ENCODE data around the gene YWHAG.
A peak's percentile ranks its signal among the peaks of the same experiment; 100 is the strongest.
"Not testable (repeated sequence)": the region's sequence is repeated elsewhere in the genome, so short reads cannot be mapped to it uniquely, and the experiment has no call there.

Gene YWHAG

DNA sequence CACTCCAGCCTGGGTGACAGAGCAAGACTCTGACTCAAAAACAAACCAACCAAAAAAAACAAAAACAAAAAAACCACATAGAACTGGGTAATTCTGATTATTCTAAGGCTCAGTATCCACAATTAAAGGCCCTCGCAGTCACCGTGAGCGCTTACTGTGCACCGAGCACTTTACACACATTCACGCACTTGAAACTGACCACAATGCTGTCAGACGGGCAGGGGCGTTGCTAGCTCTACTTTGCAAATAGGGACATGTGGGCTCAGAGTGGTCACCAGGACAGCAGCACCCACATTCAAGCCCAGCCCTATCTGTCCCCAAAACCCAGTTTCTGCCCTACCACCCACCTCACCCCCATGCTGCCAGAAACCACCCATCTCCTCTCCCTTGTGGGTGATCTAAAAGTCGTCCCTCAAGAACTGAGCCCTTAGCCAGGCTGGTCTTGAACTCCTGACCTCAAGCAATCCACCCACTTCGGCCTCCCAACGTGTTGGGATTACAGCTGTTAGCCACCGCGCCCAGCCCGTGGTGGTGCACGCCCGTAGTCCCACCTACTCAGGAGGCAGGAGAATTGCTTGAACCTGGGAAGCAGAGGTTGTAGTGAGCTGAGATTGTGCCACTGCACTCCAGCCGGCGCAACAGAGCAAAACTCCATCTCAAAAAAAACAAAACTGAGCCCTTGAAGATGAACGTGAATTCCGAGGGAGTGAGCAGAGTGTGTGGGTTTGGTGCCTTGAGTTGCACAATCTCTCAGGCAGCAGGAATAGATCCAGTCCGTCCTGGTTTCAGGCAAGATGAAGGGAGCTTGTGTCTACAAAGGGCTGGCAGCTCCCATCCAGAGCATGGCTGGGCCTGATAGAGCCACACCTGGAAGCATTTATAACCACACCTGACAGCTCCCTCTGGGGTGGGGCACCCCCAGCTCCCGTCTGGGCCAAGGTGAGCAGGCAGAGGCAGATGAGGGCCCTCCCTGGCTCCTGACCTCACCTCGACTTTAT is 61.7 kb downstream of the YWHAG start:
- no peak for DNase-seq (ENCODE audit: low read depth in 2 of 2)

- DNase-seq (ENCODE audit: low read depth in 2 of 2): no peak
Measured at GRCh38 chr7:76294344-76295024, 64.3 kb downstream of the YWHAG start.

GRCh38 chr7:76293407-76293901 is 65.3 kb downstream of the YWHAG start:
- no peak for DNase-seq (ENCODE audit: low read depth in 2 of 2)

DNA sequence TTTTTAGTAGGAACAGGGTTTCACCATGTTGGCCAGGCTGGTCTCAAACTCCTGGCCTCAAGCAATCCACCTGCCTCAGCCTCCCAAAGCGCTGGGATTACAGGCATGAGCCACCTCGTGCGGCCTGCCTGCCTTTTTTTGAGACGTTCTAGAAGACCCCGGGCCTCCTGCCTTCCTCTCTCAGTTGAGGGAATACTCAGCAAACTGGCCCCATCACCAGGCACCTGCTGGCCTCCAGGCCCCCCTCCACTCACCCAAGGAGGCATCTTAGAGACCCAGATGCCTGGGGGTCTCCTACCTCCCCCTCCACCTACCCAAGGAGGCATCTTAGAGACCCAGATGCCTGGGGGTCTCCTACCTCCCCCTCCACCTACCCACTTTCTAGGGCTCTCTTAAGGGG is 65.9 kb downstream of the YWHAG start:
- not testable (repeated sequence) for DNase-seq (ENCODE audit: low read depth in 2 of 2)

- no peak for DNase-seq (ENCODE audit: low read depth in 2 of 2)
Measured at GRCh38 chr7:76292213-76292573, 66.6 kb downstream of the YWHAG start.

DNA sequence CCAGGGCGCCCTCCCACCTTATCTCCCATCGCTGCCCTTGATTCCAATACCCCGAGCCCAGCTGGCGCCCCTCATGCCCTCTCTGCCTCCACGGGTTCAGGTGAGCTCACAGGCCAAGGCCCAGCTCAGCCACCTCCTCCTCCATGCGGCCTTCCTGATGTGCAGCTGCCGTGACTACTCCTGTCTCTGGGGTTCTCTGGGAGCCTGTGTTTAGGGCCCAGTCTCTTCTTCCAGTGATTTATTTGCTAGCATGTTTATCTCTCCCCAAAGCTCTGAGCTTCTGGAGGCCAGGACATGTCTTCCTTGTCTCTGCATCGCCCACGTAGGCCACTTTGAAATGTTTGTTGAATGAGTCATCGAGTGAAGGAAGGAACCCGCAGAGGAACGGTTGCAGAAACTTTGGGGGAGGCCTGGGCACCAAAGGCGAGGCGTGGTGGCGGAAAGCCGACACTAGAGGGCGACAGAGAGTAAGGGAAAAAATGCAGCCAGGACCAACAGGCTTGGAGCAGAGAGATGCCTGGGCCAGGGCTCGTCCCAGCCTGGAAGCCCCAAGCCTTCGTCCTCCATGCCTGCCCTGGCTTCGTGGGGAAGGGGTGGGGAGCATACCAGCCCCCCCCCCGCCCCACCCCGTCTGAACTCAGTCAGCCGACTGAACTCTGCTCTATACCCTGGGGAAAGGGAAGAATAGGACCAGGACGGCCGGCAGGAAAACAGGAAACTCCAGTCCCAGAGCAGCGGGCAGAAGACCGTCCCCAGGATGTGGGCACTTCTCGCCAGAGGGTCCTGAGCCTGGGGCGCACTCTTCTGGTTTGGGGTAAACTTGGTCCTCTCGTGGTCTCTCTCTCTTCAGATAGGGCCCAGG is 67.2 kb downstream of the YWHAG start:
- DNase-seq (ENCODE audit: low read depth in 2 of 2): peak; percentile 73 to 85

GRCh38 chr7:76290847-76291350 is 67.9 kb downstream of the YWHAG start:
- DNase-seq (ENCODE audit: low read depth in 2 of 2): not testable (repeated sequence)

- no peak for DNase-seq (ENCODE audit: low read depth in 2 of 2)
Measured at GRCh38 chr7:76286842-76287403, 71.9 kb downstream of the YWHAG start.

- DNase-seq (ENCODE audit: low read depth in 2 of 2): no peak
Measured at GRCh38 chr7:76285604-76286374, 73.0 kb downstream of the YWHAG start.

DNA sequence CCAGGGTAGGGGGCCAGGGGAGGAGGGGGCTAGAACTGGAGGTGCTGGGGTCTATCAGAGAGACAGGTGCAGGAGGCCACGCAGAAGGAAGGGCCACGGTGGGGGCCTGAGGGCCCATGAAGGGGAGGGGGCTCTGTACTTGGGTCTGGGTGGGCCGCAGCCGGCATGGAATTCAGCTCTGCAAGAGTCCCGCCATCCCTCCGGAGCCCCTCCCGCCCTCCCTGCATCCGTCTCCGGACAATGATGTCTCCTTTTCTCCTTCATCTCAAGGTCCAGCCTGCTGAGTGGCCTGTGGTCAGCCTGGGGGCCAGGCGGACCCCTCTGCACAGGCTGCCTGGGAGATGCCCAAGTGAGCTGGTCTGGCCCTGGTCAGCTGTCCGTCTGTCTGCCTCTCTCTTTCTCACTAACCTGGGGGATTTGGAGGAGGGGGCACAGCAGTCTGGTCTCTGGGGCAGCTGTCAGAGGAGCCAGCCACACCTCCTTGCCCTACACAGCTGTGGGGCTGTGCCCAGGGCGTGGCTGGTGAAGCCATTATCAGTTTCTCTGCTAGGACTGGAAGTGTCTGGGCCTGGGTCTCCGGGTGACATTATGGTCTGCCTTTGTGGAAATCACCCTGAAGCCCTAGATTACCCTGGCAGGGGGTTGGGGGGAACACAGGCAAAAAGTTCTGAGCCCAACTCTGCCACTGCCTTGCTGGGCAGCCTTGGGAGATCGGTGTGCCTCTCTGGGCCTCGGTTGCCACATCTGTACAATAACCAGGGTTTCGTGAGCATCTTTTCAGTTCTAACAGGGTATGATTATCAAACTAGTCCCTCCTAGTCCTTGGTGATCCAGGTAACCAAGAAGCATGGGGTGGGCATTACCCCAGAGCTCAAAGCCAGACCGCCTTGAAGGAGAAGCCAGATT is 75.3 kb downstream of the YWHAG start:
- DNase-seq (ENCODE audit: low read depth in 2 of 2): no peak

DNA sequence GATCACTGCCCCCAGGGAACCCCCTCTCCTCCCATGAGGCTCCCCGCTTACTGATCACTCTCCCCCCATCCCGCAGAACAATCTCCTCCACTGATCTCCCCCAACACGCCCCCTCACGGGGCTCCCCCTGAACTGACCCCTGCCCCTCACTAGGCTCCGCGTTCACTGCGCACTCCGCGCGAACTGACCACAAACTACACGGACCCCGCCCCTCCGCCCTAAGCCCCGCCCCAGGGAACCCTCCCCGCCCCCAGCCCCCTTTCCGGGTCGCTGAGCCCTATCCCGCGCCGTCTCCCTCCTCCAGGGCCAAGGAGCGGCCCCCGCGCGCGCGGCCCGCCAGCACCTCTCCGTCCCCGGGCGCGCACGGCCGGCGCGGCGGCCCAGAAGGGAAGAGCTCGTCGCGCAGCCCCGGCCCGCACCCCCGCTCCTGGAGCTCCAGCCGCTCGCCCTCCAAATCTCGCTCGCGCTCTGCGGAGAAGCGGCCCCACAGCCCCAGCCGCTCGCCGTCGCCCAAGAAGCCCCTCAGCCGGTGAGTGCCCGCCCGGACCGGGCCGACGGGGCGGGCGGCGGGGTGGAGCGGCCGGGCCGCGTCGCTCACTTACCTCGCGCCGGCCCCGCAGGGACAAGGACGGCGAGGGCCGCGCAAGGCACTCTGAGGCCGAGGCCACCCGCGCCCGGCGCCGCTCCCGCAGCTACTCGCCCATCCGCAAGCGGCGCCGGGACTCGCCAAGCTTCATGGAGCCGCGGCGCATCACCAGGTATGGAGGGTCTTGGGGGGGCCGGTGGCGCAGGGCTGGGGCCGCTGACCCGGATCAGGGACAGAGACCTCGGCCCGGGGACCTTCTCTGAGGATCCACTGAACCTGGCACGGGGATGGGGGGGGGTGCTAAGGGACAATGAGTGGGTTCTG is 76.2 kb downstream of the YWHAG start:
- DNase-seq (ENCODE audit: low read depth in 2 of 2): no peak

GRCh38 chr7:76281706-76282343 is 77.0 kb downstream of the YWHAG start:
- DNase-seq (ENCODE audit: low read depth in 2 of 2): no peak

GRCh38 chr7:76281006-76281705 is 77.6 kb downstream of the YWHAG start:
- no peak for DNase-seq (ENCODE audit: low read depth in 2 of 2)

GRCh38 chr7:76280408-76280807 is 78.4 kb downstream of the YWHAG start:
- no peak for DNase-seq (ENCODE audit: low read depth in 2 of 2)

GRCh38 chr7:76278540-76278939 is 80.3 kb downstream of the YWHAG start:
- DNase-seq (ENCODE audit: low read depth in 2 of 2): no peak

All from stimulated activated CD8-positive, alpha-beta memory T cell treated with anti-CD3 and anti-CD28 coated beads, Interleukin-7, amount 100 ng/mL, for 4 hours (primary cell).